Measurements from ENCODE around the gene PTCSC3.

The PTCSC3 gene

DNA sequence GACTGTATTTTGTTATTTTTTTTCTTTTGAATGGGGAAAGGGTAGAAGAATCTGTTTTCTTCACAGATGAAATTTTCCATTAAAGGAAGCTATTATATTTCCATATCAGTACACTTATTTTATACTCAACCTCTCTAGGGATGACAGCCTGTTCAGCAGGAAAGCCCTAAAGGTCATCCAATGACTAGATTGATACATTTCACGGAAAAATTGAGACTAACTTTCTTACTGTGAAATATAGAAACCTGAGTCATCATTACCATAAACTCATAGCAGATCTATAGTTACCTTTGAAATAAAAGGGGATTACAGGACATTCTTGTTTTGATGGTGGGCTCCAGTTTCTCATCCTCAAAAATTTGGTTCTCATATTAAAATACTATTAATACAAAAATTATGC is 36.1 kb upstream of the PTCSC3 start:
- H3K4me3 ChIP-seq (ENCODE audit: low read depth, low read length) = no peak overlapping the region
- no peaks in the 10 kb centered on the region for H3K9me3 ChIP-seq (ENCODE audit: control insufficient read depth, insufficient read depth, low read length)
- H3K27me3 ChIP-seq (ENCODE audit: control insufficient read depth, insufficient read depth, low read length) = no peaks in the 10 kb centered on the region
- no peaks in the 10 kb centered on the region for H3K36me3 ChIP-seq (ENCODE audit: control insufficient read depth, insufficient read depth, low read length)
- peaks cover 9% of the 10 kb centered on the region for H3K4me1 ChIP-seq (ENCODE audit: control insufficient read depth, insufficient read depth, low read length)
- no peak overlapping the region for H3K9ac ChIP-seq (ENCODE audit: low read depth, low read length)

DNA sequence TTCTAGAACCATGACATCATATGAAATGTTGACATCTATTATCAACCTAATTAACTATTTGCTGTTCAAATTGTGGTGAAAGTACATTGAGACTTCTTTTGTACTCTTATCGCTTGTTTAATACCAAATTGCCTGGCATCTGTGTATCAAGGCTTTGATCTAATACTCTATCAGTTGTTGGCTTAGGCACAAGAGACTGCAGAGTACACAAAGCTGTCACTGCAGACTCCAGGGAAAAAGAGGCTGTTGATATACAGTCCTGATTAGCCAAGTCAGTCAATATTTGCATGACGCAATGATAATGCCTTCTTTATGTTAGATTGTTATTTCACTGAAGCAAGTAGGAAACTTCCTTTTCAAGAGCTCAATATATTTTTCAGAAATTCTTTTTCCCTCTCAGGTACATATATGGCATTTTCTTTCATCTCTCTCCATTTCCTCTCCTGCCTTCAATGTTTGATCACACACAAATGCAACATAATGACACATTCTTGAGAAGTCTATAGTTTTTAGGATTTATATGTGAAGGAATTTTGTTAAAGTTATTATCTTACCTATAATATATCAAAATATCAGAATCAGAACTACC is 32.3 kb upstream of the PTCSC3 start:
- Histone ChIP-seq H3K9ac (ENCODE audit: low read depth, low read length) (no peak overlapping the region), H3K4me3 (ENCODE audit: low read depth, low read length) (no peak overlapping the region), H3K27me3 (ENCODE audit: control insufficient read depth, insufficient read depth, low read length) (no peaks in the 10 kb centered on the region), H3K36me3 (ENCODE audit: control insufficient read depth, insufficient read depth, low read length) (no peaks in the 10 kb centered on the region), H3K4me1 (ENCODE audit: control insufficient read depth, insufficient read depth, low read length) (peaks cover 4% of the 10 kb centered on the region), H3K9me3 (ENCODE audit: control insufficient read depth, insufficient read depth, low read length) (no peaks in the 10 kb centered on the region)

DNA sequence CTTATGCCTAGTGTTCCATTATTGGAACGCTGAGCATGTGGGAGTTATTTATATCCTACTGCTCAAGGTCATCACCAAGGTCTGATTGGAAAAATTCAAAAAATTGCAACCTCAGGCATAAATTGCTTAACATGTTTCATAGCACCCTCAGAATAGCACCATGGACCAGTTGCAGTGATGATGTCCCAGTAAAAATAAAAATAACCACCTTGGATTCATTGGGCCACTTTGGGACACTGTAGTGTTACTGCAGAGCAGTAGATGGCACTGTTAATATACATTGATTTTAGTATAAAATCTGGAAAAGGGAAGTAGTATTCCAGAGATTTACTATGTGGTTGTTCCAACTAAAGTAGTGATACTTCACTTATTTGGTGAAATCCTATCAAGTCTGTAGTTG is 31.0 kb upstream of the PTCSC3 start:
- H3K4me3 ChIP-seq (ENCODE audit: low read depth, low read length) = no peak overlapping the region

DNA sequence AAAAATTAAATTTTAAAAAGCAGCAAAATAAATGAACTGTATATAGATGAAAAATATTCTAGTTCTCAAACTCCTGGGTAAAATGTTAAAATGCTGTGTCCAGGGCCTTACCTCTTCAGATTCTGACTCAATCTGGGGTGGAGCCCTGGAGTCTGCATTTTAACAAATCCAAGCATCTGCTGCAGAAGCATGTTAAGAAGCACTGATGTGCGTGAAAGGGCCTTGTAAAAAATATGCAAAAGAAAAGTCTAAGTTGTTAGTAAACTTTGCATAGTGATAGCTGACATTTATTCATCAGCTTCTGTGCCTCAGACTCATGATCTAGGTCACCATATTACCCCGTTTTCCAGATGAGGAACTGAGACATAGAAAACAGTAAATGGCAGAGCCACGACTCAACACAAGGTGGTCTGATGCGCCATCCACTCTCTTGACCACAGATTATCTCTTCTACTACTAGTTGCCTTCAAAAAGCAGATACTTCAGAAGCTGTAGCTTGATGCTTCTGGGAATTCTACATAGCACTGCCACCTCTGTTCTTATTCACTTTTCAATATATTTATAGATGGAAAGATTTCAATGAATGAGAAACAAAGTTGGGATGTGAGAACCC is 28.0 kb upstream of the PTCSC3 start:
- Histone ChIP-seq H3K4me3 (ENCODE audit: low read depth, low read length) (no peak overlapping the region), H3K9me3 (ENCODE audit: control insufficient read depth, insufficient read depth, low read length) (no peaks in the 10 kb centered on the region), H3K4me1 (ENCODE audit: control insufficient read depth, insufficient read depth, low read length) (no peaks in the 10 kb centered on the region), H3K9ac (ENCODE audit: low read depth, low read length) (no peak overlapping the region), H3K36me3 (ENCODE audit: control insufficient read depth, insufficient read depth, low read length) (no peaks in the 10 kb centered on the region), H3K27me3 (ENCODE audit: control insufficient read depth, insufficient read depth, low read length) (no peaks in the 10 kb centered on the region)

More for the DNA sequence above, 31.0 kb upstream of the PTCSC3 start:
- no peaks in the 10 kb centered on the region for H3K9me3 ChIP-seq (ENCODE audit: control insufficient read depth, insufficient read depth, low read length)
- H3K4me1 ChIP-seq (ENCODE audit: control insufficient read depth, insufficient read depth, low read length) = no peaks in the 10 kb centered on the region
- no peaks in the 10 kb centered on the region for H3K36me3 ChIP-seq (ENCODE audit: control insufficient read depth, insufficient read depth, low read length)
- no peak overlapping the region for H3K9ac ChIP-seq (ENCODE audit: low read depth, low read length)
- no peaks in the 10 kb centered on the region for H3K27me3 ChIP-seq (ENCODE audit: control insufficient read depth, insufficient read depth, low read length)

- Histone ChIP-seq H3K9me3 (ENCODE audit: control insufficient read depth, insufficient read depth, low read length) (no peaks in the 10 kb centered on the region), H3K4me1 (ENCODE audit: control insufficient read depth, insufficient read depth, low read length) (no peaks in the 10 kb centered on the region), H3K36me3 (ENCODE audit: control insufficient read depth, insufficient read depth, low read length) (no peaks in the 10 kb centered on the region), H3K9ac (ENCODE audit: low read depth, low read length) (no peak overlapping the region), H3K27me3 (ENCODE audit: control insufficient read depth, insufficient read depth, low read length) (no peaks in the 10 kb centered on the region), H3K4me3 (ENCODE audit: low read depth, low read length) (no peak overlapping the region)
These were observed 21.9 kb upstream of the PTCSC3 start for GRCh38 chr14:36198378-36198777.

- Histone ChIP-seq H3K4me3 (ENCODE audit: low read depth, low read length) (no peak overlapping the region), H3K9ac (ENCODE audit: low read depth, low read length) (no peak overlapping the region), H3K27me3 (ENCODE audit: control insufficient read depth, insufficient read depth, low read length) (no peaks in the 10 kb centered on the region), H3K4me1 (ENCODE audit: control insufficient read depth, insufficient read depth, low read length) (no peaks in the 10 kb centered on the region), H3K9me3 (ENCODE audit: control insufficient read depth, insufficient read depth, low read length) (no peaks in the 10 kb centered on the region), H3K36me3 (ENCODE audit: control insufficient read depth, insufficient read depth, low read length) (no peaks in the 10 kb centered on the region)
These were observed 18.1 kb upstream of the PTCSC3 start for GRCh38 chr14:36194663-36195062.

GRCh38 chr14:36192530-36192929 is 16.0 kb upstream of the PTCSC3 start:
- no peaks in the 10 kb centered on the region for H3K9me3 ChIP-seq (ENCODE audit: control insufficient read depth, insufficient read depth, low read length)
- H3K36me3 ChIP-seq (ENCODE audit: control insufficient read depth, insufficient read depth, low read length) = no peaks in the 10 kb centered on the region
- H3K4me1 ChIP-seq (ENCODE audit: control insufficient read depth, insufficient read depth, low read length) = no peaks in the 10 kb centered on the region
- no peak overlapping the region for H3K4me3 ChIP-seq (ENCODE audit: low read depth, low read length)
- H3K9ac ChIP-seq (ENCODE audit: low read depth, low read length) = no peak overlapping the region
- H3K27me3 ChIP-seq (ENCODE audit: control insufficient read depth, insufficient read depth, low read length) = no peaks in the 10 kb centered on the region

- no peak overlapping the region for H3K4me3 ChIP-seq (ENCODE audit: low read depth, low read length)
- peaks cover 8% of the 10 kb centered on the region for H3K9me3 ChIP-seq (ENCODE audit: control insufficient read depth, insufficient read depth, low read length)
- H3K36me3 ChIP-seq (ENCODE audit: control insufficient read depth, insufficient read depth, low read length) = no peaks in the 10 kb centered on the region
- no peaks in the 10 kb centered on the region for H3K4me1 ChIP-seq (ENCODE audit: control insufficient read depth, insufficient read depth, low read length)
- H3K27me3 ChIP-seq (ENCODE audit: control insufficient read depth, insufficient read depth, low read length) = no peaks in the 10 kb centered on the region
- no peak overlapping the region for H3K9ac ChIP-seq (ENCODE audit: low read depth, low read length)
These were observed 6.9 kb upstream of the PTCSC3 start for GRCh38 chr14:36183402-36183801.

GRCh38 chr14:36181417-36181816 is 4.9 kb upstream of the PTCSC3 start:
- Histone ChIP-seq H3K36me3 (ENCODE audit: control insufficient read depth, insufficient read depth, low read length) (no peaks in the 10 kb centered on the region), H3K27me3 (ENCODE audit: control insufficient read depth, insufficient read depth, low read length) (no peaks in the 10 kb centered on the region), H3K9me3 (ENCODE audit: control insufficient read depth, insufficient read depth, low read length) (peaks cover 8% of the 10 kb centered on the region), H3K4me1 (ENCODE audit: control insufficient read depth, insufficient read depth, low read length) (no peaks in the 10 kb centered on the region), H3K4me3 (ENCODE audit: low read depth, low read length) (no peak overlapping the region), H3K9ac (ENCODE audit: low read depth, low read length) (no peak overlapping the region)

- H3K27me3 ChIP-seq (ENCODE audit: control insufficient read depth, insufficient read depth, low read length) = no peaks in the 10 kb centered on the region
- no peak overlapping the region for H3K9ac ChIP-seq (ENCODE audit: low read depth, low read length)
- H3K9me3 ChIP-seq (ENCODE audit: control insufficient read depth, insufficient read depth, low read length) = no peaks in the 10 kb centered on the region
- H3K4me3 ChIP-seq (ENCODE audit: low read depth, low read length) = no peak overlapping the region
- no peaks in the 10 kb centered on the region for H3K36me3 ChIP-seq (ENCODE audit: control insufficient read depth, insufficient read depth, low read length)
- H3K4me1 ChIP-seq (ENCODE audit: control insufficient read depth, insufficient read depth, low read length) = no peaks in the 10 kb centered on the region
These were observed 967 bp upstream of the PTCSC3 start for GRCh38 chr14:36177489-36177888.

GRCh38 chr14:36174767-36175424 is 1.6 kb downstream of the PTCSC3 start:
- H3K36me3 ChIP-seq (ENCODE audit: control insufficient read depth, insufficient read depth, low read length) = no peaks in the 10 kb centered on the region
- H3K4me3 ChIP-seq (ENCODE audit: low read depth, low read length) = no peak overlapping the region
- H3K4me1 ChIP-seq (ENCODE audit: control insufficient read depth, insufficient read depth, low read length) = no peaks in the 10 kb centered on the region
- H3K9me3 ChIP-seq (ENCODE audit: control insufficient read depth, insufficient read depth, low read length) = no peaks in the 10 kb centered on the region
- H3K27me3 ChIP-seq (ENCODE audit: control insufficient read depth, insufficient read depth, low read length) = no peaks in the 10 kb centered on the region
- H3K9ac ChIP-seq (ENCODE audit: low read depth, low read length) = no peak overlapping the region

- H3K36me3 ChIP-seq (ENCODE audit: control insufficient read depth, insufficient read depth, low read length) = no peaks in the 10 kb centered on the region
- H3K9ac ChIP-seq (ENCODE audit: low read depth, low read length) = no peak overlapping the region
- H3K4me3 ChIP-seq (ENCODE audit: low read depth, low read length) = no peak overlapping the region
- no peaks in the 10 kb centered on the region for H3K4me1 ChIP-seq (ENCODE audit: control insufficient read depth, insufficient read depth, low read length)
- no peaks in the 10 kb centered on the region for H3K27me3 ChIP-seq (ENCODE audit: control insufficient read depth, insufficient read depth, low read length)
- H3K9me3 ChIP-seq (ENCODE audit: control insufficient read depth, insufficient read depth, low read length) = no peaks in the 10 kb centered on the region
These were observed 3.4 kb downstream of the PTCSC3 start for GRCh38 chr14:36173161-36173560.

All from iPS-15b (cell line).